ENCODE data around the gene MEPCE. TPM values are rescaled to one million over a fixed set of nuclear protein-coding genes. Genes with fewer than 3 reads are reported as not detected.

MEPCE gene
- total and polyA plus RNA-seq, 9 of the 15 experiments (the other 6 are each of a cell fraction or from before 2014, with no cell fraction given) = 10.9 to 76.3 (median 44.1) TPM

GRCh38 chr7:100435401-100436304 is 6.0 kb downstream of the MEPCE start (continued):
- TF ChIP-seq ZNF639 (CRISPR knock-in tag; conservative IDR thresholded peaks at IDR 0.05 in 1 of 2, IDR thresholded peaks at IDR 0.05 in 1 of 2) = no peak
- TF ChIP-seq, protein P1, sequence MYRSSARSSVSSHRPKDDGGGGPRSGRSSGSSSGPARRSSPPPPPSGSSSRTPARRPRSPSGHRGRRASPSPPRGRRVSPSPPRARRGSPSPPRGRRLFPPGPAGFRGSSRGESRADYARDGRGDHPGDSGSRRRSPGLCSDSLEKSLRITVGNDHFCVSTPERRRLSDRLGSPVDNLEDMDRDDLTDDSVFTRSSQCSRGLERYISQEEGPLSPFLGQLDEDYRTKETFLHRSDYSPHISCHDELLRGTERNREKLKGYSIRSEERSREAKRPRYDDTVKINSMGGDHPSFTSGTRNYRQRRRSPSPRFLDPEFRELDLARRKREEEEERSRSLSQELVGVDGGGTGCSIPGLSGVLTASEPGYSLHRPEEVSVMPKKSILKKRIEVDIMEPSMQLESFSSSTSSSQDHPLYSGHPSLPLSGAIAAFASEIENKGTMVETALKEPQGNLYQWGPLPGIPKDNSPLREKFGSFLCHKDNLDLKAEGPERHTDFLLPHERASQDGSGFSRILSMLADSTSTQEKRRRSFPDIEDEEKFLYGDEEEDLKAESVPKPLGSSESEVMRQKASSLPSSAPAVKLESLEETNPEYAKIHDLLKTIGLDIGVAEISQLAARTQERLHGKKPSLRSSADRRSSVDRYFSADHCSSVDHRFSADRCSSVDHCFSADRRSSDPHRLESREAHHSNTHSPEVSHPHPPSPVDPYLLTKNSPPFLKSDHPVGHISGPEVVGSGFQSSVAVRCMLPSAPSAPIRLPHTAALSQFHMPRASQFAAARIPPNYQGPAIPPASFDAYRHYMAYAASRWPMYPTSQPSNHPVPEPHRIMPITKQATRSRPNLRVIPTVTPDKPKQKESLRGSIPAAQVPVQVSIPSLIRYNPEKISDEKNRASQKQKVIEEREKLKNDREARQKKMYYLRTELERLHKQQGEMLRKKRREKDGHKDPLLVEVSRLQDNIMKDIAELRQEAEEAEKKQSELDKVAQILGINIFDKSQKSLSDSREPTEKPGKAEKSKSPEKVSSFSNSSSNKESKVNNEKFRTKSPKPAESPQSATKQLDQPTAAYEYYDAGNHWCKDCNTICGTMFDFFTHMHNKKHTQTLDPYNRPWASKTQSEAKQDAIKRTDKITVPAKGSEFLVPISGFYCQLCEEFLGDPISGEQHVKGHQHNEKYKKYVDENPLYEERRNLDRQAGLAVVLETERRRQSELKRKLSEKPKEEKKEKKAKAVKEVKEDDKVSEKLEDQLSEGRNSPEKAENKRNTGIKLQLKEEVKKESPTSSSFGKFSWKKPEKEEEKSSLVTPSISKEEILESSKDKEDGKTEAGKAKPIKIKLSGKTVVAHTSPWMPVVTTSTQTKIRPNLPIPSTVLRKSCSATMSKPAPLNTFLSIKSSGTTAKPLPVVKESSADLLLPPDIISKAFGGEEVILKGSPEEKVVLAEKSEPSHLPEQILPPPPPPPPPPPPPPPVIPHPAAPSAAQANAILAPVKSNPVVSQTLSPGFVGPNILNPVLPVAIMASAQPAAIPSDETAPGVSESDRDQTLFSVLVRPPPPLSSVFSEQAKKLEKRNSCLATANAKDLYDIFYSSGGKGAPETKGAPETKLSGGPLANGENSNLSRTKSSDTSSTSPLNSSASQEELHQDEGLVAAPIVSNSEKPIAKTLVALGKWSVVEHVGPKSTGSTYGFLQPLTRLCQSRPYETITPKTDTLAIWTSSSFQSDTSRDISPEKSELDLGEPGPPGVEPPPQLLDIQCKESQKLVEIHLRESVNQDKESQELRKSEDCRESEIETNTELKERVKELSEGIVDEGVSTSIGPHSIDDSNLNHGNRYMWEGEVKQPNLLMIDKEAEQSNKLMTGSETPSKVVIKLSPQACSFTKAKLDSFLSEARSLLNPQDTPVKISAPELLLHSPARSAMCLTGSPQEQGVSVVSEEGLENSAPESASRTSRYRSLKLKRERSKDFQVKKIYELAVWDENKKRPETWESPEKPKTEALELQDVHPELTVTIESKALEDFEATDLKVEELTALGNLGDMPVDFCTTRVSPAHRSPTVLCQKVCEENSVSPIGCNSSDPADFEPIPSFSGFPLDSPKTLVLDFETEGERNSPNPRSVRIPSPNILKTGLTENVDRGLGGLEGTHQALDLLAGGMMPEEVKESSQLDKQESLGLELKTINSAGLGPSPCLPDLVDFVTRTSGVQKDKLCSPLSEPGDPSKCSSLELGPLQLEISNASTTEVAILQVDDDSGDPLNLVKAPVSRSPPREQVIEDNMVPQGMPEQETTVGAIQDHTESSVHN (IDR thresholded peaks at IDR 0.05; ENCODE audit: borderline replicate concordance in 1 of 2, low read depth in 1 of 2) = no peak
- no peak for TF ChIP-seq CSDE1 (IDR thresholded peaks at IDR 0.05)
- peak; percentile 96 for TF ChIP-seq FIP1L1 (IDR thresholded peaks at IDR 0.05; ENCODE audit: low read depth, low read length, poor library complexity, severe bottlenecking)
- TF ChIP-seq CBX2 (IDR thresholded peaks at IDR 0.05; ENCODE audit: insufficient read depth, low read length, poor library complexity, severe bottlenecking) = no peak
- TF ChIP-seq FOXA1 (IDR thresholded peaks at IDR 0.05; ENCODE audit: borderline replicate concordance) = no peak
- TF ChIP-seq ZNF140 (CRISPR knock-in tag; IDR thresholded peaks at IDR 0.05) = no peak
- TF ChIP-seq, protein P2, sequence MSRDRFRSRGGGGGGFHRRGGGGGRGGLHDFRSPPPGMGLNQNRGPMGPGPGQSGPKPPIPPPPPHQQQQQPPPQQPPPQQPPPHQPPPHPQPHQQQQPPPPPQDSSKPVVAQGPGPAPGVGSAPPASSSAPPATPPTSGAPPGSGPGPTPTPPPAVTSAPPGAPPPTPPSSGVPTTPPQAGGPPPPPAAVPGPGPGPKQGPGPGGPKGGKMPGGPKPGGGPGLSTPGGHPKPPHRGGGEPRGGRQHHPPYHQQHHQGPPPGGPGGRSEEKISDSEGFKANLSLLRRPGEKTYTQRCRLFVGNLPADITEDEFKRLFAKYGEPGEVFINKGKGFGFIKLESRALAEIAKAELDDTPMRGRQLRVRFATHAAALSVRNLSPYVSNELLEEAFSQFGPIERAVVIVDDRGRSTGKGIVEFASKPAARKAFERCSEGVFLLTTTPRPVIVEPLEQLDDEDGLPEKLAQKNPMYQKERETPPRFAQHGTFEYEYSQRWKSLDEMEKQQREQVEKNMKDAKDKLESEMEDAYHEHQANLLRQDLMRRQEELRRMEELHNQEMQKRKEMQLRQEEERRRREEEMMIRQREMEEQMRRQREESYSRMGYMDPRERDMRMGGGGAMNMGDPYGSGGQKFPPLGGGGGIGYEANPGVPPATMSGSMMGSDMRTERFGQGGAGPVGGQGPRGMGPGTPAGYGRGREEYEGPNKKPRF (IDR thresholded peaks at IDR 0.05; ENCODE audit: low read depth, low read length) = no peak
- TF ChIP-seq TRIM28 (IDR thresholded peaks at IDR 0.05) = no peak
- no peak for TF ChIP-seq ZNF707 (CRISPR knock-in tag; conservative IDR thresholded peaks at IDR 0.05)
- TF ChIP-seq WHSC1 (IDR thresholded peaks at IDR 0.05; ENCODE audit: low read length) = no peak
- no peak for TF ChIP-seq KLF10 (CRISPR knock-in tag; IDR thresholded peaks at IDR 0.05)
- peak; percentile 85 for TF ChIP-seq MAX (CRISPR knock-in tag; IDR thresholded peaks at IDR 0.05)
